Rectal smooth muscle tissue (tissue), 1 donor: Measurements from ENCODE around the gene LMF2.

Experiments used
- H3K27ac ChIP-seq: one replicate; pipeline ENCODE4 v1.7.0; 2013; ENCODE audit warnings: low read depth, low read length, inconsistent platforms
- H3K27me3 ChIP-seq: one replicate; pipeline ENCODE4 v1.7.0; 2013; ENCODE audit warnings: low read length; ENCODE audit not compliant: control insufficient read depth, insufficient read depth
- H3K36me3 ChIP-seq: one replicate; pipeline ENCODE4 v1.7.0; 2013; ENCODE audit warnings: low read length; ENCODE audit not compliant: control insufficient read depth, insufficient read depth
- H3K4me1 ChIP-seq: one replicate; pipeline ENCODE4 v1.7.0; 2013; ENCODE audit warnings: low read length; ENCODE audit not compliant: control insufficient read depth, insufficient read depth
- H3K4me3 ChIP-seq: one replicate; pipeline ENCODE4 v1.7.0; 2013; ENCODE audit warnings: low read length
- H3K9ac ChIP-seq: one replicate; pipeline ENCODE4 v1.7.0; 2013; ENCODE audit warnings: low read length

Gene LMF2

GRCh38 chr22:50531546-50531961 is 24.1 kb upstream of the LMF2 start:
- Histone ChIP-seq H3K4me3 (peak overlapping the region; percentile 80), H3K27me3 (peaks cover 9% of the 10 kb centered on the region), H3K36me3 (no peaks in the 10 kb centered on the region), H3K27ac (peak overlapping the region; percentile 85), H3K4me1 (peaks cover 5% of the 10 kb centered on the region), H3K9ac (peak overlapping the region; percentile 97)

- Histone ChIP-seq H3K9ac (peak overlapping the region; percentile 97), H3K27me3 (peaks cover 9% of the 10 kb centered on the region), H3K4me1 (peaks cover 6% of the 10 kb centered on the region), H3K27ac (peak overlapping the region; percentile 85), H3K36me3 (no peaks in the 10 kb centered on the region), H3K4me3 (peak overlapping the region; percentile 80)
Measured at GRCh38 chr22:50530877-50531545, 23.5 kb upstream of the LMF2 start.

GRCh38 chr22:50530580-50530876 is 23.0 kb upstream of the LMF2 start:
- no peaks in the 10 kb centered on the region for H3K36me3 ChIP-seq
- H3K27me3 ChIP-seq = peaks cover 9% of the 10 kb centered on the region
- peaks cover 6% of the 10 kb centered on the region for H3K4me1 ChIP-seq
- H3K27ac ChIP-seq = peak overlapping the region; percentile 85
- H3K9ac ChIP-seq = peak overlapping the region; percentile 71
- peak overlapping the region; percentile 67 for H3K4me3 ChIP-seq

DNA sequence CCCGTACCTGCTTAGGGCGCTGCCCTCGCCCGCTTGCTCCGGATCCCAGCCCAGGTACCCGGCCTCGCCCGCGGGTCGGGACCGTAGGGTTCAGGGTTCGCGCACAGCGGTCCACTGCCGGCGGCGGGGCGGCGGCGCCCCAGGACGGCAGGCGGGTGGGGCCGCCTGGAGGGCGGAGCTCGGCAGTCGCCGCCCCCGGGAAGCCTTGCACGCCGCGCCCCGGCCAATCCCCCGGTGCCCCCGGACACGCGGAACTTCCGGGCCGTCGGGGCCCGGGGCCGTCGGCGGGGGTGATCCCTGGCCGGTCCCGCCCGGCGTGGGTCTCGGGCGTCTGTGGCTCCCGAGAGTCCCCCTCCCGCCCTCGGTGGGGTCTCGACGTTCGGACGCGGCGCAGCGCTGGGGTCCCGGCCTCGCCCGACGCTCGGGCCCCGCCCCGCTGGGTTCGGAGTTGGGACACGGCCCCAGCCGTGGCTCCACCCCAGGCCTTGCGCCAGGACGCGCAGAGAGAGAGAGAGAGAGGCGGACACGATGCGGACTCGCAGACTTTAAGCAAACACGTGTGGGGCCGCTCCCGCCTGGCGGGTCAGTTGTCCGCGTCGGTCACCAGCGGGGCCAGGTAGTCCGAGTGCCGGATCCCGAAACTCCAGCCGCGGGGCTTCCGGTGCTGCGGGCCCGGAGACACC is 22.5 kb upstream of the LMF2 start, which contains the start of gene TYMP:
TSS of gene TYMP (minus strand) at position 116 of the 683 bp plus-strand sequence. CDS start 303 bp downstream, outside the sequence.
- Histone ChIP-seq H3K36me3 (no peaks in the 10 kb centered on the region), H3K4me1 (peaks cover 6% of the 10 kb centered on the region), H3K27ac (peak within 1 kb of the TSS; percentile 85), H3K4me3 (peak within 1 kb of the TSS; percentile 80), H3K27me3 (peaks cover 9% of the 10 kb centered on the region), H3K9ac (peak within 1 kb of the TSS; percentile 71)

DNA sequence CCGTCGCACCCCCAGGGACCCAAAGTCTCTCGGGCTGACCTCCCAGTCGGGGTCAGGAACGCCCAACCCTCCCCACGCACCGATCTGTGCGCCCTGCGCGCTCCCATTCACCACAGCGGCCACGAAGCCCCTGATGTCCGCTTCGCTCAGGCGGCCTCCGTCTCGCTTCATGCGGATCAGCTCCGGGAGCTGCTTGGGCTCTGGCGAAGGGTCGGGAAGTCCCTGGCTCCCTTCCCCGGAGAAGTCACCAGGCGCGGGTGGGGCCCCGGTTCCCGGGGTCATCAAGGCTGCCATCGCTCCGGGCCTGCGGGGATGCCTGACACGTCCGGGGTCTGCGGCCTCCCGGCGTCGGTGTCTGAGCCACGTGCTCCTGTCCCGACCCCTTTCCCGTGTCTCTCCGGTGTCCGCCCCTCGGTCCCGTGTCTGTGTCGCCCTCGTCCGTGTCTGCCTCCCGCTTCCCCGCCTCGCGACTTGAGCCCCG is 22.0 kb upstream of the LMF2 start:
- Histone ChIP-seq H3K9ac (peak overlapping the region; percentile 38), H3K4me3 (peak overlapping the region; percentile 67), H3K36me3 (no peaks in the 10 kb centered on the region), H3K27me3 (peaks cover 9% of the 10 kb centered on the region), H3K4me1 (peaks cover 6% of the 10 kb centered on the region), H3K27ac (peak overlapping the region; percentile 56)

GRCh38 chr22:50528682-50529415 is 21.3 kb upstream of the LMF2 start:
- H3K4me3 ChIP-seq = peak overlapping the region; percentile 67
- peaks cover 6% of the 10 kb centered on the region for H3K4me1 ChIP-seq
- peak overlapping the region; percentile 56 for H3K27ac ChIP-seq

GRCh38 chr22:50527921-50528681 is 20.6 kb upstream of the LMF2 start:
- Histone ChIP-seq H3K4me3 (no peak overlapping the region), H3K9ac (no peak overlapping the region)

More at GRCh38 chr22:50528682-50529415, 21.3 kb upstream of the LMF2 start:
- Histone ChIP-seq H3K9ac (no peak overlapping the region), H3K36me3 (no peaks in the 10 kb centered on the region), H3K27me3 (peaks cover 9% of the 10 kb centered on the region)

DNA sequence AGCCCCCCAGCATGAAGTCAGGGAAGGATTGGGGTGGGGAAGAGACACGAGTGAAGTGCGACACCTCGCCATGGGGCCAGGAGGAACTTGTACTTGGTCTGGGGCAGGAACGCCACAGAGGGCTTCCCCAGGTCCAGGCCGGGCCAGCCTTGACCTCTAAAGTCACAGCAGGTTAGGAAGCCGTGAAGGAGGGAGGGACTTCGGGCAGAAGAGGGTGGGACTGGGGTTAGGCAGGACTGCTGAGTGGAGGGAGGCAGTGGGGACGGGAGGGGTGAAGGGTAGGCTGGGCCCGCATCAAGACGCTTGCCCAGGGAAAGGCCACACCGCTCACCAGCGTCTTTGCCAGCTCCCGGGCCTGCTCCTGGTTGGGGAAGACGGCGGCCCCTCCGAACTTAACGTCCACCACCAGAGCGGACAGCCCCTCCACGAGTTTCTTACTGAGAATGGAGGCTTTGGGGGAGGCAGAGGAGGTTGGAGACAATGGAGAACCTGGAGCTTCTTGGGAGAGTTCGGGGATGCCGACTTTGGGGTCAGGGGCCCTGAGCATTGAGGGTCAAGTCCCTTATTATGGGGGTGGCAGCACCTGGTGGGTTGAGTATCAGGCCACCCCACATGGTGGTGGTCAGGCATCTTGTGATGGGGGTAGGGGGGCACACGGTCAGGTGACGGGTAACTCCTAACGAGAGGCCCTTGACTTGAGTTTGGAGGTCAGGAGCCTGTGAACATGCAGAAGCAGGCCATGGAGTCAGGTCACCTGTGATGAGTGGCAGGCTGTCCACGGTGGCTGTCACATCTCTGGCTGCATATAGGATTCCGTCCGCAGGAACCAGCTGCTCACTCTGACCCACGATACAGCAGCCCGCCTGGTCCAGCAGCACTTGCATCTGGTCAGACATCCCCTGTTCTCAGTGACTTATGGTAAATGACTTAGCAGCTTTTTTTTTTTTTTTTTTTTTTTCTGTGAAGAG is 19.6 kb upstream of the LMF2 start:
- peak overlapping the region; percentile 71 for H3K4me3 ChIP-seq
- no peak overlapping the region for H3K9ac ChIP-seq
- H3K4me1 ChIP-seq = peaks cover 6% of the 10 kb centered on the region
- peak overlapping the region; percentile 77 for H3K27ac ChIP-seq
- H3K27me3 ChIP-seq = peaks cover 9% of the 10 kb centered on the region
- H3K36me3 ChIP-seq = peaks cover 14% of the 10 kb centered on the region

More at GRCh38 chr22:50527921-50528681, 20.6 kb upstream of the LMF2 start:
- H3K36me3 ChIP-seq = peaks cover 5% of the 10 kb centered on the region
- no peak overlapping the region for H3K27ac ChIP-seq
- peaks cover 9% of the 10 kb centered on the region for H3K27me3 ChIP-seq
- H3K4me1 ChIP-seq = peaks cover 6% of the 10 kb centered on the region

DNA sequence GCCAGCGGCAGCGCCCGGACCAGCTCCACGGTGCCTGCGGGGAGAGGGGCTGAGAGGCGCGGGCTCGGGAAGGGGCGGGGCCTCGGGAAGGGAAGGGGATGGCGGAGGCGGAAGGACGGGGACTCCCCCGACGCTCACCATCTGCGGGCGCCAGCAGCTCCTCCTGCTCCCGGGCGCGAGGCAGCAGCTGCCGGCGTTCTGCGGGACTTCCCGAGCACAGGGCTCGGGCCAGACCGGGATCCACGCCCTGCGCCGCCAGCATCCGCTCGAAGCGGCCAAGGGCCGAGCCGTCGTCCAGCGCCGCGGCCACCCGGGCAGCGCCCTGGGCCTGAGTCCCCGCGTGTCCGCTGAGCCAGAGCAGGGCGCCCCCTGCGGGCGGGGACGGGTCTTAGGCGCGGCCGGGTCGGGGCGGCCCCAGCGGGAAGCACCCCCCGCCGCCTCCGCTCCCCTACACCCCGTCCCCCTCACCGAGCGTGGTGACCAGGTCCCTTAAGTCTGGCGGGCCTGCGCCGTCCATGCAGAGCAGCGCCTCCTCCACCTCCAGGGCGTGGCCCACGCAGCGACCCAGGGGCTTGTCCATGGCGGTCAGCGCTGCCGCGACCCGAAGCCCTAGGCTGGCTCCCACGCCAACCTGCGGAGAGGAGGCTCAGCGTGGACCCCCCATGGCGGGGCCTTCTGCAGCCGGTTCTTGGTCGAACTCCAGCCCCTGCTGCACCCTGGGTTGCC is 18.8 kb upstream of the LMF2 start:
- Histone ChIP-seq H3K27me3 (peaks cover 7% of the 10 kb centered on the region), H3K36me3 (peaks cover 18% of the 10 kb centered on the region), H3K9ac (no peak overlapping the region), H3K4me1 (peaks cover 6% of the 10 kb centered on the region), H3K4me3 (peak overlapping the region; percentile 71), H3K27ac (peak overlapping the region; percentile 77)

DNA sequence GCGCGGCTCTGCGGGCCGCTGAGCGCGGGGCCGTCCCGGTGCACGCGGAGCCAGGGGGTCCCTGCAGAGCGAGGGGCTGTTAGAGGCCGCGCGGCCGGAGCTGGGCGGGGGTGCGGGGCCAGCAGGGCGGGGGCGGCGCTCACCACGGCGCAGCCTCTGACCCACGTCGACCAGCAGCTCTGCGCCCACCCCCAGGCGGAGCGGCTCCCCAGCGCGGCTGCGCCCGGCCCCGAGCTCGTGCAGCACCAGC is 18.3 kb upstream of the LMF2 start:
- peaks cover 3% of the 10 kb centered on the region for H3K4me1 ChIP-seq
- H3K36me3 ChIP-seq = peaks cover 18% of the 10 kb centered on the region
- H3K9ac ChIP-seq = no peak overlapping the region
- peak overlapping the region; percentile 71 for H3K4me3 ChIP-seq
- H3K27ac ChIP-seq = peak overlapping the region; percentile 77
- peaks cover 3% of the 10 kb centered on the region for H3K27me3 ChIP-seq
